ENCODE measurements around the gene DUS2. TPM values are rescaled to one million over a fixed set of nuclear protein-coding genes. Genes with fewer than 3 reads are reported as not detected.
A peak's percentile ranks its signal among the peaks of the same experiment; 100 is the strongest.
"Not testable (repeated sequence)": the region's sequence is repeated elsewhere in the genome, so short reads cannot be mapped to it uniquely, and the experiment has no call there.

Gene DUS2
- polyA plus RNA-seq (ENCODE audit: insufficient read length in 4 of 4) = 10 to 100 TPM; 13.2 to 17.2 (median 15.1) TPM

DNA sequence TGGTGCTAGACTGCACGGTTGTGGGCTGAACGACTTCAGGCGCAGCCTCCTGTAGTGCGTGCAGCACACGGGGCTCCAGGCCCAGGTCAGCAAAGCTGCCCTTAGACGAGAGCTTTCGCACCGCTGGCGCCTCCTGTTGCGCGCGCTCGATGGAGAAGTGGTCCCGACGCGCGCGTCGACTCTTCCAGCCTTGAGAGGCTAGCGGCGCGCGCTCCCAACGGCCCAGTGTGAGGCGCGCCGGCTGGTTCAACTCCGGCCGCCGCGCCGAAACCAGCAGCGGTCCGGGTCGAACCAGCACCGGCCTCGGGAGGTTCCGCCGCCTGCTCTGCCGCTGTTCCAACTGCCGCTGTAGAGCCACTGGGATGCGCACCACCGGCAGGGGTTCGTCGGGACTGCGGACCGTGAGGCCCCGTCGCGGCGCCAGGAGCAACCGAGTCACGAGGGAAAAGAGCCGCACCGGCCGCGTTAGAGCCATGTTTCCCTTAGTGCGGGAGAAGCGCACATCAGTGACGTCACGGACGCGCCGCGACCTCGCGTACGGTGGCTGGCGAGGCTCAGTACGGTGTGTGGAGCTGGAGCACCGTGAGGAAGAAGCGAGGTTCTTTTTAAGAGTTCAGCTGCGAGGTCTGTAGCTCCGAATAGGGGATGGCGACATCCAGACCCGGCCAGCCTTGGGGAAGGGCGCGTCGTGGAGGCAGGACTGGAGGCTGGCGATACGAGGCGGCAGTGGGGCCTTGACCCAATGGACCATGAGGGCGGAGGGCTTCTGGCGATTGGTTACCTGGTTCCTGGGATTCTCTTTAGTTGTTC lies at the start of gene DUS2, which contains the start of gene DDX28:
Gene DUS2, plus strand, starts transcription at position 557 of the 810 bp plus-strand sequence. CDS start 14,740 bp downstream, outside the sequence.
Gene DDX28, minus strand, starts transcription at position 505 of the 810 bp plus-strand sequence. Its CDS starts 30 bp downstream, at position 475.
- peak; percentile 81 to 95 (median 86) for DNase-seq (ENCODE audit: low read depth in 4 of 4, low spot score in 3 of 4)

DNA sequence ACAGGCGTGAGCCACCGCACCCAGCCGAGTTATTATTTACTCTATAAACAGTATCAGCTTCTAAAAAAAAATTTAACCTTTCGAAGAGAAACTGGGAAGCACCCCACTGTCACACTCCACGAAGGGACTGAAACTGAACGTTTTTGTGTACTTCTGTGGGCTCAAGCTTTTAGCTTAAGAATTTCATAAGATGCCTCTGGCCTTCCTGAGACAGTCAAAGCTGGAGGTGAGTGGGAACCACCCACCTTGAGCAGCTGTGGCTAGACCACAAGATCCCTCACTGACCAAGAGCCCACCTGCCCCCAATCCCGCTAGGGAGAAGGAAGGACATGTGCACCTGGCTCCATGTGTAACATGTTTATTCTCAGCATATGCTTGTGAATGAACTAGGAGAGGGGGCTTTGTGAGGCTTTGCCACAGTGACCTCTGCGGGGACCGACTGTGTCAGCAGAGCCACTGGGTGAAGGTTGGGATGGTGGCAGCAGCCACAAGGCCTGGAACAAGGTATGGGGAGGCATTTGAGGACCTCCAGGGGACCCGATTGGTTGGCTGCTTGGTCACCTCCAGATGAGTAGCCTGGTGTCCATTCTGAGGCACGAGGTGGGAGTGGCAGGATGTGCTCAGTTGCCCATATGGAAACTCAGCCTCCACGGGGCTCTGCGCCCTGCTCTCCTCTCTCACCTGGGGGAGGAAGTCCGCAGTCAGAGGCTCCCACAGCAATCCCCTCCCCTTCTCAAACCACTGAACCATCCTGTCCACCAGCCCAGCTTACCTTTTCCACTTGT lies 47.6 kb upstream of the DUS2 start:
- DNase-seq (ENCODE audit: low read depth in 4 of 4, low spot score in 3 of 4) = no peak

DNA sequence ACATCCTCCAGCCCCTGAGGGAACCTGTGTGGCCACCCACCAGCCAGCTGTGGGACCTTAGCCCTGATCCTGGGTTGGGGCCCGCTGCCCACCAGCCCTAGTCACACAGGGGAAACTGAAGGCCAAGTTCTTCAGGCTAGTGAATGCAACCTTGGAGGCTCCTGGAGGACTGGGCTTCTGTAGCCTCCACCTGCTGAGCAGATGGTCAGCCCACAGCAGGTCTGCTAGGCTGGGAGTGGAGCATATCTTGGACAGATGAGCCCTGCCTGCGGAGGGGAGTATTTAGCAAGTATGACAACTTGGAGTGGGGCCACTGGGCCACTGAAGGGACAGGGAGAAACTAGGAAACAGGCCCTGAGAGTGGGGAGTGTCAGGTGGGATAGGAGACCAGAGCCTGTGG lies 46.9 kb upstream of the DUS2 start:
- no peak for DNase-seq (ENCODE audit: low read depth in 4 of 4, low spot score in 3 of 4)

DNA sequence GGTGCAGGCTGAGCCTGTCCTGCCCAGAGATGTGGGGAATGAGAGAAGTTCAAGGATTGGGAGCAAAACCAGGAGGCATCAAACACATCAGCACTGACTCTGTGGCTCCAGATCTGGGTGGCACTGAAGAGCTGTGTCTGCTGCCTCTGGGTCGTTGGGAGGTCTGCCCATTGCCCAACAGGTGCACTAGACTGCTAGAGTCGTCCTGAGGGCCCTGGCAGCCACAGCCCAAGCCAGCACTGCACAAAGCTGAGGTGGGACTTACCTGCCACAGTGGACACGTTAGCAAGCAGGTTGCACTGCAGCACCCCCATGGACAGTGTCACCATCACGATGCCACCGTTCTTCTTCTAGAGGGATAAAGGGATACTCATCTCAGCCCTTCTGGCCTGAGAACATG lies 46.1 kb upstream of the DUS2 start:
- no peak for DNase-seq (ENCODE audit: low read depth in 4 of 4, low spot score in 3 of 4)

DNA sequence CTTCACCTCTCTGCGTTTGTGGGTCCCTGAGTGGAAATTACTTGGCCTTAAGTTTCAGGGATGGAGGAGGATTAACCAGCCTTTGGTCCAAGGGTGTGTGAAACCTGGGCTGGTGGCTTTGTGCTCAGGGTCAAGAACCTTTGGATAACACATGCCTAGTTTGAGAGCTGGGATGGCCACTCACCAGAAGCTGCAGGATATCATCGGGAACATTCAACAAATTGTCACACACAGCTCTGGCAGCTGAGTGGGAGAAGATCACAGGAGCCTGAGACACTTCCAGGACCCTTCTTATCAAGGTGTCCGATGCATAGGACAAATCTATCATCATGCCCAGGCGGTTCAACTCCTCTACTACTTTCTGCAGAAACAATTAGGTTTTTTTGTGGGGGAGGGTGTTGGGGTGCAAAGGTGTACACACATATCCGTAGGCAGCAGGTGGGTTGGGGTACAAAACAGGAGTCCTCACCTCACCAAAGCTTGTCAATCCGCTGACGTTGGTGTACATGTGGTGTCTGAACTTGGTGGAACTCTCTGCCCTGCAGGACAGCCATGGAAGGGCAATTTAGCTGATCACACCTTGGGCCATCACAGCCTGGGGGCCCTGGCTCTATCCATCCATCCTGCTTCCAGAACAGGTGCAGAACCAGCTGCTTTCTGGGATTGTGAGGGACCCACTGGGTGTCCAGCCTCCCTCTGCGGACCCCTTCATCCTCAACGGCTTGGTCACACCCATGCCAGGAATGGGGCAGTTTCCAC lies 45.4 kb upstream of the DUS2 start:
- DNase-seq (ENCODE audit: low read depth in 4 of 4, low spot score in 3 of 4) = no peak

DNA sequence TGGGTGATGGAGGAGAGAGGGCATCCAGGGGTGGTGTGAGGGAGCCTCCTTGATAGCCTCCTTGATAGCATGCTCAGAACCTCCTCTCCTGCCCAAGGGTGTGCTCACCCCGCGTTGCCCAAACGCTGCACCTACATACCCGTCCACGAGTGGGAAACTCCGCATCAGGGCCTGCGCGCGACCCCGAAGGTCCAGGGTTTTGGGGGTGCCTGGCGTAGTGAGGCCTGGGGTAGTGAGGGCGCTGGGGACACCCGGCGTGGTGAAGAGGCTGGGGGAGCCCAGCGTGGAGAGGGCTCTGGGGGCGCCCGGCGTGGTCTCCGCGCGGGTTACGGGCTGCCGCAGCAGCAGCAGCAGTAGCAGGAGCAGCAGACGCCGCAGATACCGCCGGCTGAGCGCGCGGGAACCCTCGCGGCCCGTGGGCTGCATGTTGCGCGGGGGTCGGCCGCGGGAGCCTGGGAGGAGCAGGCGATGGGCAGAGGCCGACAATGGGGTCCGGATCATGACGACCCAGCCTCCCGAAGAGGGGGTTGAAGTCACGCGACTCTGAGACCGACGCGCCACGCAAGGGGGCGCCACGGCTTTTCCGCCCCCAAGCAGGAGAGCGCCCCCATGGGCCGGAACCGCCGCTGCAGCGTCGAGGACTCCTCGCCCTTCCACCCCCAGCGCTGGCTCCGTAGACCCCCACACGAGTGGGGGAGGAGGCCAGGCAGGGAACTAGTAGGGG lies 43.0 kb upstream of the DUS2 start, which contains the start of gene DPEP3:
Gene DPEP3, minus strand, starts transcription at position 545 of the 724 bp plus-strand sequence. Its CDS starts 119 bp downstream, at position 426.
- DNase-seq (ENCODE audit: low read depth in 4 of 4, low spot score in 3 of 4) = no peak

DNA sequence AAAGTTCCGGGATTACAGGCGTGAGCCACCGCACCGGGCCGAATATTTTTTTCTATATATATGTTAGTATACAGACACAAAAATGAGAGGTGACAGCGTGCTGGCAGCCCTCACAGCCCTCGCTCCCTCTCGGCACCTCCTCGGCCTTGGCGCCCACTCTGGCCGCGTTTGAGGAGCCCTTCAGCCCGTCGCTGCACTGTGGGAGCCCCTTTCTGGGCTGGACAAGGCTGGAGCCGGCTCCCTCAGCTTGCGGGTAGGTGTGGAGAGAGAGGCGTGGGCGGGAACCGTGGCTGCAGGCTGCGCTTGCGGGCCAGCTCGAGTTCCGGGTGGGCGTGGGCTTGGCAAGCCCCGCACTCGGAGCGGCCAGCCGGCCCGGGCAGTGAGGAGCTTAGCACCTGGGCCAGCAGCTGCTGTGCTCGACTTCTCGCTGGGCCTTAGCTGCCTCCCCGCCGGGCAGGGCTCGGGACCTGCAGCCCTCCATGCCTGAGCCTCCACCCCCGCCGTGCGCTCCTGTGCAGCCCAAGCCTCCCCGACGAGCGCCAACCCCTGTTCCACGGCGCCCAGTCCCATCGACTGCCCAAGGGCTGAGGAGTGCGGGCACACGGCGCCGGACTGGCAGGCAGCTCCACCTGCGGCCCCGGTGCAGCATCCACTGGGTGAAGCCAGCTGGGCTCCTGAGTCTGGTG lies 40.9 kb upstream of the DUS2 start:
- no peak for DNase-seq (ENCODE audit: low read depth in 4 of 4, low spot score in 3 of 4)

DNA sequence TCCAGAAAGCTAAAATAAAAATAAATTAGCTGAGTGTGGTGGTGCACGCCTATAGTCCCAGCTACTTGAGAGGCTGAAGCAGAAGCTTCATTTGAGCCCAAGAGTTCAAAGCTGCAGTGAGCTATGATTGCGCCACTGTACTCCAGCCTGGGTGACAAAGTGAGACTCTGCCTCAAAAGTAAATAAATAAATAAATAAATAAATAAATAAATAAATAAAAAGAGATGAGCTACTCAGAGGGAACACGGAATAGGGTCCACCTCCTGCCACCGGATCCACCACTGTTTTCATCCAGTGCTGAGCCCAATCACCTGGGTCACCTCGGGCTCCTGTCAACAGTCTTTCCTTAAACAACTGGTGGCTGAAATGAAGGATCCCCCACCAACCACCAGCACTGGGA lies 36.1 kb upstream of the DUS2 start:
- no peak for DNase-seq (ENCODE audit: low read depth in 4 of 4, low spot score in 3 of 4)

DNA sequence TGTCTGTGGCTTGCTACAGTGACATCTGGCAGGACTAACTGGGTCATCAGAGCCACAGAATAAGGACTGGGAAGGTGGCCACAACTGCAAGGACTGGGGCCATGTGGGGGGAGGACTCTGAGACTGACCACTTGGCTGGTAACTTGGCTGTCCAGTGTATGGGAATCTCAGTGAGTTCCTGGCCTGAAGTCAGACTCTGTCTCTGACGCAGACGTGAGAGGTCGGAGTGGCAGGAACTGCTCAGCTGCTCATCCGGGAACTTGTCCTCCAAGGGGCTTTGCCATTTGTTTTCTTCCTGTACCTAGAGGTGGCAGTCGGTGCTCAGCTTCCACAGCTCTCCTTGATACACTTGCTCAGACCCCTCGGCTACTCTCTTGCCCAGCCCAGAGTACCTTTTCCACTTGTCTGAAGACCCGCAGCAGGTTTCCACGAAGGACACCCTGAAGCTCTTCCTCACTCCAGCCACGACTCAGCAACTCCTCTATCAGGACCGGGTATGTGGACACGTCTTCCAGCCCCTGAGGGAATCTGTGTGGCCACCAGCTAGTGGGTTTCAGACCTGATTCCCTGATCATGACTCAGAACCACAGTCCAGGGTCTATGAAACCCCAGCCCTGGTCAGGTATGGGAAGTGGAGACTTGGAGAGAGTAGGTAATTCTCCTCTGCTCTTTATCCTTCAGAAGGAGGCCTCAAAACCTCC lies 35.5 kb upstream of the DUS2 start:
- DNase-seq (ENCODE audit: low read depth in 4 of 4, low spot score in 3 of 4) = no peak

DNA sequence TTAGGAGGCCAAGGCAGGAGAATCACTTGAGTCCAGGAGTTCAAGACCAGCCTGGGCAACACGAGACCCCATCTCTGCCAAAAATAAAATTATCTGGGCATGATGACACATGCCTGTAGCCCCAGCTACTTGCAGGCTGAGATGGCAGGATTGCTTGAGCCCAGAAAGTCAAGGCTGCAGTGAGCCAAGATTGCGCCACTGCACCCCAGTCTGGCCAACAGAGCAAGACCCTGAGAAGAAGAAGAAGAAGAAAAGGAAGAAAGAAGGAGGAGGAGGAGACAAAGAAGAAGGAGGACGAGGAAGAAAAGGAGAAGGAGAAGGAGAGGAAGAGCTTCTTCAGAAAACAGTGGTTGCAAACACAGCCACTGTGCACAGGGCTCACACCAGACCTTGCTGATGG lies 34.4 kb upstream of the DUS2 start:
- DNase-seq (ENCODE audit: low read depth in 4 of 4, low spot score in 3 of 4) = no peak

DNA sequence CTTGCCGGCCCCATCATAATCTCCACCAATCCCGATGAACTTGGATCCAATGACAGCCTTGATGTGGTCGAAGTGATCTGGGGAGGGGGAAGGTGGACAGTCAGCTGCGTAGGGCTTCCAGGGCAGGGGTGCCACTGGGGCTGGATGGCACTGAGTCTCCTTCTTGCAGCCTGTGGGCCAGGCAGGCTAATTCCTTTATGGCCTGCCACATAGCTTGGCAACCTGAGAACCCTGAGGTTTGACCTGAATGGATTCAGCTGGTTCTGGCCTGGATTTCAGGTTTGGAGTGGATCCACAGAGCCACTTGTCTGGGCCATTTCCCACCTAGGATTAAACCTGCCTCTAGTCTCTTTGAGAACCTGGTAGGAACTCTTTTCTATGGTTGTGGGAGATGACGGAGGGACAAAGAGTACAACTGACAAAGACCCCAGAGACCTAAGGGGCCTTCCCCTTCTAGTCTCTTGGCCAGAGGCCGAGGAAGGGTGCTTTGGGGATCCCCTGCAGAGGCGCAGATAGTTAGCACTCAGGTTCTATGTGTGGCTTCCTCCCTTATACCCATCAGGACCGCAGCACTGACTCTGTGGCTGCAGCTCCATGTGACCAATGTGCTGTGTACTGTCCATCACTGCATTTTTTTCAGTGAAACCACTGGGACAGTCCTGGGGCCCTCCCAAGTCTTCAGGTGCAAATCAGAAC lies 33.6 kb upstream of the DUS2 start:
- DNase-seq (ENCODE audit: low read depth in 4 of 4, low spot score in 3 of 4) = no peak

DNA sequence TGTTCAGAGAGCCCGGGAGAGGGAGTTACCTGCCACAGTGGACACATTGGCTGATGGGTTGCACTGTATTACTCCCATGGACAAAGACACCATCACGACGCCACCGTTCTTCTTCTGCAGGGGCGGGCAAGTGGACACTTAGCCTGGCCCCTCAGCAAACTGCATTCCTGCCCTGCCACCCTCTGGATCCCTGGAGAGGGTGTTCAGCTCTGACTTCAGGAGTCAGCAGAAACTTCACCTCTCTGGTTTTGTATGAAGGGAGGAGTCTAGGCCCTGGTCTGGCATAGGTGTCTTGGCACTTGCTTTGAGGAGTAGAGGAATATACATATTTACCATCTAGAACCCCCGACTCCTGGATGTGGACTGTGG lies 33.1 kb upstream of the DUS2 start:
- no peak for DNase-seq (ENCODE audit: low read depth in 4 of 4, low spot score in 3 of 4)

DNA sequence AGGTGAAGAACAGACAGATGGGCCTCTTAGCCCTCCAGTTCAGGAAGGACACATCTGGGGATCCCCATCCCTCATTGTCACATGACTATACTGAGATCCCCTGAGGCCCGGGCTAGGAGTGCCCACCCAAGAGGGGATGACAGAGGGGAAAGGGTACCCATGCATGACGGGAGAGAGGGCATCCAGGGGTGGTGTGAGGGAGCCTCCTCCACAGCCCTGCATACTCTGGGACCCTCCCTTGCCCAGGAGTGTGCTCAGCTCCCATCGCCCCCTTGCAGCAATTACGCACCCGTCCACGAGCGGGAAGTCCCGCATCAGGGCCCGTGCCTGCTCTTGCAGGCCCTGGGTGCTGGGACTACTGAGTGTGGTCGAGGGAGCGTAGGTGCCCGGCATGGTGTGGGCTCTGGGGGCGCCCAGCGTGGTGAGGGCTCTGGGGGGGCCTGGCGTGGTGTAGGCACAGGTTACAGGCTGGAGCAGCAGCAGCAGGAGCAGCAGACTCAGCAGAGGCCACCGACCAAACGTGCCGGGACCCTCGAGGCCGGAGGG lies 30.4 kb upstream of the DUS2 start:
- no peak for DNase-seq (ENCODE audit: low read depth in 4 of 4, low spot score in 3 of 4)

DNA sequence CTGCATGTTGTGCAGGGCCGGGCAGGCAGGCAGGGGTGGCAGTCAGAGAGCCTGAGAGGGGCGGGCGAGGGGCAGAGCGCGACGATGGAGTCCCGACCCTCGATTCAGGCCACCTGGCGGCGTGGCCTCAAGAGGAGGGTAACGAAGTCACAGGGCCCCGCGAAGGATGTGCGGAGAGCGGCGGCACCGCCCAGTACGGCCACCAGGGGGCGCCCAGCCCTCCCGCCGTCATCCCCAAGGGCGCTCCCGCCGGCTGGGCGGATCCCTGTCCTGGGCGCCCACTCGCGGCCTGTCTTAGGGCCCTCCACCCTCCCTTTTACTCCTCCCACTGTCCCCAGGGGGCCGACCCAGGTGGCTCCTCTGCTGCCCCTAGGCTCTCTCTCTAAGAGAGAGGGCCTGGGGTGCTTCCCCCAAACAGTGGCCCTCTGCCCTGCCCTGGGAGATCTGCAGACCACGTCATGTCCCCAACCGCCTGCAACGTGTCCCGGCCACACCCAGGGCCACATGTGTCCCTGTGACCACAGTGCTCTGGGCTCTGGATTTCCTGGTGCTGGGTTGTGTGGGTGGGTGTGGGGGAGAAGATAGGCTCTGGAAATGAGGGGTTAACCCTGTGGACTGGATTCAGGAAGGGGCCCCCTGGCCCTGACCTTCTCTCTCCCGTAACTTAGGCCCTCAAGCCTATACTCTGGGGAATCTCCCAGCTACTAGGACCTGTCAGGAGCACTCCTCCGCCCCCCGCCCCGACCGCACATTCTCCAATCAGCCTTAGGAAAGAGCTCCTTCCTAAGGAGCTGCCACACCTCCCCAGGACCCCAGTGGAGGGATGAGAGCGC lies 29.7 kb upstream of the DUS2 start:
- DNase-seq (ENCODE audit: low read depth in 4 of 4, low spot score in 3 of 4) = peak in 2 of 4 donors; percentile 40 to 54

DNA sequence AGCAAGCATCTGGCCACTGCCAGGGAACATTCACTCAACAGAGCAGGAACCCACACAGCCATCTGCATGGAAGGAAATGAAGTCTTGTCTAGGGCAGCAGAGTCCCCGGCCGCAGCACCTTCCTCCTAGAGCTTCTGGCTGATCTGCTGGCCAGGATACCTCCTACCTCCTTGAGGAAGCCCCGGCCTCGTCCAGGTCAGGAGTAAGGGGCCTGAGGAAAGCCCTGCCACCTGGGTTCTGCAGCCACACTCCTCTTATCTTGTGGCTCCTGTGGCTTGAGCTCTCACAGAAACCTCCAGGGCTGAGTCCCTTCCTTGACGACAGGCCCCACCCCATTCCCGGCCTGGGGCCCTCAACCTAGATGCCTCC lies 29.1 kb upstream of the DUS2 start:
- not testable (repeated sequence) for DNase-seq (ENCODE audit: low read depth in 4 of 4, low spot score in 3 of 4)

DNA sequence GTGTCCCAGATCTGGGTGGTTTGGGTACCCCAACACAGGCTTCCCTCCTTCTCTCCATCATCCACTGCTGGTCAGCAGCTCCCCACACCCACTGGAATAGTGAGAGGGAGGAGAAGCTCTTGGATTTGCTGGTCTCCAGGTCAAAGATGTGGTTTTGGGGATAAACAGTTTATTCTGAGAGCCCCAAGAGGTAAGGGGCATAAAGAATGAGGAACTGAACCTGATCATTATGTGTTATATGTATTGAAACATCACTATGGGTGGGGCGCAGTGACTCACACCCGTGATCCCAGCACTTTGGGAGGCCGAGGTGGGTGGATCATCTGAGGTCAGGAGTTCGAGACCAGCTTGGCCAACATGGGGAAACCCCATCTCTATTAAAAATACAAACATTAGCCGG lies 27.7 kb upstream of the DUS2 start:
- no peak for DNase-seq (ENCODE audit: low read depth in 4 of 4, low spot score in 3 of 4)

DNA sequence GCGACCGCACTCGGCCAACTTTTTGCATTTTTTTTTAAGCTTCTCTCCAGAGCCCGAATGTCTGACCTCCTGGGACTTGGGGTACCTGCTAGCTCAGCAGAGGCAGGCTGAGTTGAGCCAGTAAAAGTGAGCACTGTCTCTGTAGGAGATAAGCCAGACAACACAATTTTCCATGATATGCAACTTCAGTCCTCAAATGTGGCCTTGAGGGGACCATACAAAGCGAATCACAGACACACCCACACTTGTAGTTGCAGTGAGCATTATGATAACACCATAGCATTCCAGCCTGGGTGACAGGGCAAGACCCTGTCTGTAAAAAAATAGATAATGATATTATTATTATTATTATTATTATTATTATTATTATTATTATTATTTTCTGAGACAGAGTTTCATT lies 26.4 kb upstream of the DUS2 start:
- no peak for DNase-seq (ENCODE audit: low read depth in 4 of 4, low spot score in 3 of 4)
